ENCODE results near the gene IFNGR2. TPM values are rescaled to one million over a fixed set of nuclear protein-coding genes. Genes with fewer than 3 reads are reported as not detected.

The IFNGR2 gene
- total and polyA plus RNA-seq, 2 of the 8 experiments (the other 6 are each of a cell fraction or from before 2014, with no cell fraction given): 36.0 to 46.4 TPM

- Histone ChIP-seq H3K4me1 (replicated peaks in 1 of 4; ENCODE audit: control insufficient read depth in 3 of 4, insufficient read depth in 4 of 4, low read length in 3 of 4) (peaks cover 0 to 3% (median 1%) of the 10 kb centered on the region in 4 experiments; a peak in 3 of 7 replicates), H2BK12ac (ENCODE audit: low read depth, low read length) (no peak overlapping the region), H3K79me1 (ENCODE audit: low read depth, low read length) (no peaks in the 10 kb centered on the region), H3K4me3 (ENCODE audit: extremely low read depth in 1 of 4, insufficient read depth in 2 of 4, low read depth in 3 of 4, low read length in 4 of 4) (no peak overlapping the region), H3K27ac (ENCODE audit: low read depth, low read length) (no peak overlapping the region), H4K20me1 (replicated peaks in 1 of 2; ENCODE audit: control insufficient read depth in 1 of 2, insufficient read depth in 2 of 2, low read length in 2 of 2) (no peaks in the 10 kb centered on the region), H3K79me2 (ENCODE audit: control insufficient read depth in 1 of 2, insufficient read depth in 2 of 2, low read length in 2 of 2) (no peaks in the 10 kb centered on the region), H3K9ac (replicated peaks in 1 of 4; ENCODE audit: extremely low read depth in 1 of 4, low read depth in 3 of 4, low read length in 3 of 4) (no peak overlapping the region), H2AK5ac (ENCODE audit: low read depth, low read length) (no peak overlapping the region), H3K4me2 (ENCODE audit: insufficient read depth in 1 of 2, low read depth in 2 of 2, low read length in 2 of 2) (no peak overlapping the region), H4K5ac (ENCODE audit: insufficient read length, low read depth, low read length) (no peak overlapping the region), H3K36me3 (ENCODE audit: control insufficient read depth in 2 of 4, insufficient read depth in 4 of 4, low read length in 3 of 4) (no peaks in the 10 kb centered on the region), H3K18ac (ENCODE audit: extremely low read depth, low read length) (no peak overlapping the region), H4K8ac (ENCODE audit: extremely low read depth, insufficient read depth, low read length) (no peak overlapping the region), H3K14ac (ENCODE audit: insufficient read length) (no peak overlapping the region), H3K23ac (ENCODE audit: insufficient read length) (no peak overlapping the region), H3K27me3 (replicated peaks in 1 of 4; ENCODE audit: control insufficient read depth in 3 of 4, extremely low read depth in 1 of 4, insufficient read depth in 3 of 4, low read length in 3 of 4) (no peaks in the 10 kb centered on the region), H3K56ac (replicated peaks; ENCODE audit: insufficient read length, low read depth, low read length) (no peak overlapping the region), H2AFZ (ENCODE audit: low read length) (no peak overlapping the region), H2BK5ac (ENCODE audit: low read depth, low read length) (no peak overlapping the region), H4K91ac (replicated peaks; ENCODE audit: insufficient read length, low read length) (no peak overlapping the region), H2BK20ac (ENCODE audit: low read length) (no peak overlapping the region), H2BK15ac (ENCODE audit: low read length) (no peak overlapping the region), H2BK120ac (replicated peaks; ENCODE audit: low read depth, low read length) (no peak overlapping the region), H3K9me3 (ENCODE audit: insufficient read depth in 2 of 2, low read depth in 1 of 2, low read length in 1 of 2) (peaks cover 0 to 2% of the 10 kb centered on the region in 2 experiments; a peak in 1 of 4 replicates), H3K4ac (replicated peaks; ENCODE audit: insufficient read length, low read depth, low read length) (no peak overlapping the region), H3K23me2 (ENCODE audit: low read depth, low read length) (no peaks in the 10 kb centered on the region; the same call in 1 of the 2 replicates)
- TF ChIP-seq CREB1 (IDR thresholded peaks at IDR 0.05): no peak
- no peak for TF ChIP-seq KDM4A (IDR thresholded peaks at IDR 0.05; ENCODE audit: low read depth, low read length, severe bottlenecking)
- TF ChIP-seq MAFK (IDR thresholded peaks at IDR 0.05; ENCODE audit: low read depth, low read length): no peak
- no peak for TF ChIP-seq KDM5A (IDR thresholded peaks at IDR 0.05; ENCODE audit: low read length)
- no peak for TF ChIP-seq GTF2F1 (IDR thresholded peaks at IDR 0.05; ENCODE audit: borderline replicate concordance, low read depth, low read length)
- no peak for TF ChIP-seq CEBPB (IDR thresholded peaks at IDR 0.05; ENCODE audit: low read depth, low read length)
- no peak for TF ChIP-seq RXRA (IDR thresholded peaks at IDR 0.05; ENCODE audit: insufficient read depth, low read depth, low read length)
- no peak for TF ChIP-seq TAF7 (optimal IDR thresholded peaks at IDR 0.05; ENCODE audit: borderline replicate concordance, low read depth, low read length)
- no peak for TF ChIP-seq RFX5 (IDR thresholded peaks at IDR 0.05; ENCODE audit: borderline replicate concordance, low read depth, low read length)
- no peak for TF ChIP-seq BCL11A (IDR thresholded peaks at IDR 0.05; ENCODE audit: low read depth in 2 of 2, low read length in 2 of 2)
- TF ChIP-seq ZNF274 (IDR thresholded peaks at IDR 0.05; ENCODE audit: borderline replicate concordance, extremely low read depth, low read length): no peak
- TF ChIP-seq EGR1 (IDR thresholded peaks at IDR 0.05; ENCODE audit: borderline replicate concordance, low read depth, low read length): no peak
- no peak for TF ChIP-seq CBX8 (IDR thresholded peaks at IDR 0.05; ENCODE audit: borderline replicate concordance, low read depth, low read length)
- no peak for TF ChIP-seq RAD21 (IDR thresholded peaks at IDR 0.05 in 1 of 2, conservative IDR thresholded peaks at IDR 0.05 in 1 of 2; ENCODE audit: low read depth in 2 of 2, low read length in 2 of 2)
- POLR2A ChIA-PET (ENCODE audit: partially characterized antibody): interaction anchor here (0.7 kb wide), 1 partner anchor 16 kb away, joined by 3 read pairs; no protein-coding TSS in a partner anchor
- FAIRE-seq (no peak), DNase-seq (ENCODE audit: low read depth in 1 of 2, low spot score in 2 of 2) (no peak)
- CTCF ChIA-PET (ENCODE audit: partially characterized antibody): interaction anchor here (3.4 to 5.1 kb wide), 2 partner anchors 12 to 36 kb away, joined by 13 to 28 read pairs; no protein-coding TSS in a partner anchor
- 90% methylated on average over 3 of the region's 3 CpGs; no CpG with 5 or more reads in 1 of the 2 experiments for WGBS, 2 experiments (ENCODE audit: extremely low coverage in 1 of 2, insufficient coverage in 1 of 2, insufficient read length in 1 of 2, insufficient replicate concordance in 2 of 2, low coverage in 1 of 2, low lambda C conversion rate in 2 of 2, missing lambda C conversion rate in 1 of 2)
Measured at GRCh38 chr21:33397717-33398116, 5.5 kb upstream of the IFNGR2 start.
